Activated CD8-positive, alpha-beta memory T cell treated with anti-CD3 and anti-CD28 coated beads, Interleukin-2, amount 50 U/mL, for 1 hour (primary cell): ENCODE measurements around the gene ARHGAP28.

Source experiments
- DNase-seq: peaks from one replicate; pipeline ENCODE4 v3.0.0-alpha.2; 2020; ENCODE audit errors: extremely low read depth

The ARHGAP28 gene, protein sequence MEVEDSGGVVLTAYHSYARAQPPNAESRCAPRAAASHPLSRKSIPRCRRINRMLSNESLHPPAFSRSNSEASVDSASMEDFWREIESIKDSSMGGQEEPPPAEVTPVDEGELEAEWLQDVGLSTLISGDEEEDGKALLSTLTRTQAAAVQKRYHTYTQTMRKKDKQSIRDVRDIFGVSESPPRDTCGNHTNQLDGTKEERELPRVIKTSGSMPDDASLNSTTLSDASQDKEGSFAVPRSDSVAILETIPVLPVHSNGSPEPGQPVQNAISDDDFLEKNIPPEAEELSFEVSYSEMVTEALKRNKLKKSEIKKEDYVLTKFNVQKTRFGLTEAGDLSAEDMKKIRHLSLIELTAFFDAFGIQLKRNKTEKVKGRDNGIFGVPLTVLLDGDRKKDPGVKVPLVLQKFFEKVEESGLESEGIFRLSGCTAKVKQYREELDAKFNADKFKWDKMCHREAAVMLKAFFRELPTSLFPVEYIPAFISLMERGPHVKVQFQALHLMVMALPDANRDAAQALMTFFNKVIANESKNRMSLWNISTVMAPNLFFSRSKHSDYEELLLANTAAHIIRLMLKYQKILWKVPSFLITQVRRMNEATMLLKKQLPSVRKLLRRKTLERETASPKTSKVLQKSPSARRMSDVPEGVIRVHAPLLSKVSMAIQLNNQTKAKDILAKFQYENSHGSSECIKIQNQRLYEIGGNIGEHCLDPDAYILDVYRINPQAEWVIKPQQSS

GRCh38 chr18:6729247-6730091 lies at the start of gene ARHGAP28:
ARHGAP28 (plus strand) TSS chr18:6729716; CDS start chr18:6729822, 106 bp downstream.
- DNase-seq, result no peak

DNA sequence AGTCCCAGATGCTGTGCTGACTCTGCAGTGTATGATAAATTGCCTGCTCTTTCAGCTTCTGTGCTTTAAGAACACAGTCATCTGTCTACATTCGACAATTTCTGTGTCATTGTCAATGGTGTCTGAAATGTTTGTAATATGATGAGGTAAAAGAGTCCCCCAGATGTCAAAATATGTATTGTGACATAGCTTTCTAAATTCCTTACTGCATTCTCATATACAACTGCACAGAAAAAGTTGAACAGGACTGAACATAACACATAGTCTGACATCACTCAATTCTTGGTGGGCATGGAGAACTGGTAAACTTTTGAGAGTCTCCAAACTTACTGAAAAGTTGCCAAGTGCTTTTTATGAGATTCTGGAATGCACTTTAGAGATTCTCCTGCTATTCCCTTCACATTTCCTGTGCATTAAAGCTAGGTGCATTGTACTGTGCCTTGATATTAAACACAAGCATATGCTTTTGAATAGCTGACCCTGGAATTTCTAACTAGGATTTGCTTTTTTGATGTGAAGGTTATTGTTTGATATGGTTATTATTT lies 48.1 kb upstream of the ARHGAP28 start:
- DNase-seq, result no peak

DNA sequence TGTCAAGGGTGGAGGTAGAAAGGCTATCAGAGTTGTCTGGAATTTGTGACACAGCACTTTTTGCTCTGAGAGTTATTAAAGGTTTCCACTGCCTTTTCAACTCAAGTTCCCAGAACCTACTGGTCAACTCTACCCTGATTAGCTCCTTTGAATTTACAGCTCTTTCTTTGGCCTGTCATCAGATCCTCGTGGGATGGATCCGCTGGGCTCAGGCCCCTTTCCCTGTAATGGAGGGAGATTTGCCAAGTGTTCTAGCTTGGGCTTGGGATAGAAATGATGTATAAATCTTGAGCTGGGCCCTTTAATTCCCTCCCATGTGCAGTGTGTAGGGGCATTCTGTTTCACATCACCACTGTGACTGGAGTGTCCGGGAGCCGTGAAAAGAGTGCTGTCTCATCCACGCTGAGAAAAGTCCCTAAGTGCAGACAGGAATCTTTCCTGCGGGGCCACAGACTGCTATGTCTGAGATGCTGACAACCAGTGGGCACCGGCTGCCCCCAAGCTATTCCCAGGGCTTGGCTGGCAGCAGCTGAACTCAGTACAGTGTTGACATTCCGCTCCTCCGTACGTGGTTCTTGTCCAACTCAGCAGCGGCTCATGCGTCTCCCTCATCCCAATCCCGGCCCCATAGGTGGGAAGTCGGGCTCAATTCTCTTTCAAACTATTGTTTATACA lies 46.9 kb upstream of the ARHGAP28 start:
- DNase-seq, result no peak

GRCh38 chr18:6683112-6683876 lies 46.2 kb upstream of the ARHGAP28 start:
- no peak for DNase-seq

DNA sequence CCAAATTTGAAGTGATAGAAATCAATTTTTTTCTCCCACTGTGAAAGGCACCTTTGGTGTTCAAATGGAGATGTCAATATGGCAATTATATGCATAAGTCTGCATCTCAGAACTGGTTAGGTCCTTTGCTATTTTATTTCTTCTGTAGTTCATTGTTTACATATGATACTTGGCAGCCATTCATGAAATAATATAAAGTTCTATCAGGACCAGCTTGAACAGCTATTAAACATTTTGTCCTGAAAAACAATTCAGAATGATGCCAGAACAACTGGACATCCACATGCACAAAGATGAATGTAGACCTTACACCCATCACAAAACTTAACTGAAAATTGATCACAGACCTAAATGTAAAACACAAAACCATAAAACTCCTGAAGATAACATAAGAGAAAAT lies 41.8 kb upstream of the ARHGAP28 start:
- no peak for DNase-seq

DNA sequence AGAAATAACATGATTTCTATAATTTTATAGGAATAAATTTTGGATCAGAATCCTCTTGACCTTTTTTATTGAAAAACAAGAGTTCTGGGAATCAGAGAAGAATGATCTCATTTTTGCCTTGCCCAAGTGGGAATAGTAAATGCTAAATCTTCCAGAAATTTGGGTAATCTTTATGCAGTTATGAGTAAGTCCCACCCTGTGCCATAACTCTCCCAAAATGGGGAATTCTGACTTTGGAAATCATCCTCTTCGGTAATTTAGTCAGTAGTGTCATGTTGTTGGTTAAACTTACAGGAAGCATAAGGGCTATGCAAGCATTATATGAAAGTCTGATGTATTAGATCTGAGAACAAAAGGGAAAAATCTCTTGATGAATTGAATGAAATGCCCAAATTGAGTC lies 20.6 kb upstream of the ARHGAP28 start:
- DNase-seq, result no peak

DNA sequence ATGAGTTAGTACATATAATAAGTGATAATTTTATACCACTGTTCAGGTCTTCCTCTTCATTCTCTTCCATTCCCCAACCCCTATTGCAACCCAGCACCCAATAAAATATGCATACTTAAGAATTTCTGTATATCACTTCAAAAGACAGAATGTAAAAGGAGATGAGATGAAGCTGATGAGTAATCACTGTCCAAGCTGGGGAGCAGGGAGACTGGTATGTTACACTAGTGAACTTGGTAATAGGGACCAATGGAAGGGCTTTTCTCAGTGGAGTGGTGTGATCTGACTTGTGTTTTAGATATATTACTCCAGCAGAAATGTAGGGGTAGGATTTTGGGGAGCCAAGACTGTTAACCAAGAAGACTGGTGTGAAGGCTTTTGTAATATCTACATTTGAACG lies 18.0 kb upstream of the ARHGAP28 start:
- no peak for DNase-seq

GRCh38 chr18:6712401-6712800 lies 17.1 kb upstream of the ARHGAP28 start:
- DNase-seq, result no peak

DNA sequence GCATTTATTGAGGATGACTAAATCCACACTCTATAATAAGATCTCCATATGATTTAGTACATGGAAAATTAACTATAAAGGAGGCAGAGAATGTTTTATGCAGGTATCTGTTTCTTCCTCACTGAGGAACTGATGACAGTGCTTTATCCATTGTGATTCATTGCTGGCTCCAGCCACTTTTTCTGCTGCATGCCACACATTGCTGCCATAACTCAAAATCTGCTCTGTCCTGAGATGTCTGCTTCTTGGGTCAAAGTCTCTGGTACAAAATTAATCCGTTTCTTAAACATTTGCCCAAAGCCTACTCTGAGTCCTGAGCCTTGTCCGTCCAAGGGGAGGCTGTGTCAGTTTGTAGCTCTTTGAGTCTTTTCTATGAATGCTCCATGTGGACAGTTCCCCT lies 15.5 kb upstream of the ARHGAP28 start:
- DNase-seq, result no peak

GRCh38 chr18:6718267-6718666 lies 11.2 kb upstream of the ARHGAP28 start:
- no peak for DNase-seq

DNA sequence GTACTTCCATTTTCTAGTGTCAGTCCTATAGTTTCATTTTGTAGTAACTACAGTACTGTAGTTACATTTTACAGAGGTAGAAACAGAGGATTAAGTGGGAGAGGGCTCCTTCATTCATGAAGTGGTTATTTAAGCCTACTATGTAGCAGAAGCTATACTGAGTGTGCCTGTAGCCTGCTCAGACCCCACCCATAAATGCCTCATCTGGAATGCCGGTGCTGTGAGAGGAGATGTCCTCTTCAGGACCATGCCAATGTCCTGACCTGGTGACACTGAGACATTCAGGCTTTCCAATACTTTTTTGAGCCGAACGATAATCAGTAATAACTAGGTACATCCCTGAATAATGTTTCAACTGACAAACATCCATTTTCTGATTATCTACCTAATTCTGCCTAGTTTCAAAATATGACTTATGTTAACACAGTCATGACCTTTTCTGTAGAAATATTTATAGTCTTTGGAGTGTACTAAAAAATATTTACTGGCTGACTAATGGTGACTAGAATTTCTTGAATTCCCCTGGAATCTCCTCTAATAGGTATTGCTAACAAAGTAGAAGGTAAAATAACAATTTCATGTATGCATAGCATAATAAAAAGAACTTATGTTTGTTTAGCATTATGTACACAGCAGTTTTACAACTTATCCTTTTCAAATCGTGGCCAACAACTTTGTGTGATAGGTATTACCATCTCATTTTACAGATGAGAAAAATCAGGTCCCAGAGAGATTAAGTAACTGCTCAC lies 10.2 kb upstream of the ARHGAP28 start:
- no peak for DNase-seq

DNA sequence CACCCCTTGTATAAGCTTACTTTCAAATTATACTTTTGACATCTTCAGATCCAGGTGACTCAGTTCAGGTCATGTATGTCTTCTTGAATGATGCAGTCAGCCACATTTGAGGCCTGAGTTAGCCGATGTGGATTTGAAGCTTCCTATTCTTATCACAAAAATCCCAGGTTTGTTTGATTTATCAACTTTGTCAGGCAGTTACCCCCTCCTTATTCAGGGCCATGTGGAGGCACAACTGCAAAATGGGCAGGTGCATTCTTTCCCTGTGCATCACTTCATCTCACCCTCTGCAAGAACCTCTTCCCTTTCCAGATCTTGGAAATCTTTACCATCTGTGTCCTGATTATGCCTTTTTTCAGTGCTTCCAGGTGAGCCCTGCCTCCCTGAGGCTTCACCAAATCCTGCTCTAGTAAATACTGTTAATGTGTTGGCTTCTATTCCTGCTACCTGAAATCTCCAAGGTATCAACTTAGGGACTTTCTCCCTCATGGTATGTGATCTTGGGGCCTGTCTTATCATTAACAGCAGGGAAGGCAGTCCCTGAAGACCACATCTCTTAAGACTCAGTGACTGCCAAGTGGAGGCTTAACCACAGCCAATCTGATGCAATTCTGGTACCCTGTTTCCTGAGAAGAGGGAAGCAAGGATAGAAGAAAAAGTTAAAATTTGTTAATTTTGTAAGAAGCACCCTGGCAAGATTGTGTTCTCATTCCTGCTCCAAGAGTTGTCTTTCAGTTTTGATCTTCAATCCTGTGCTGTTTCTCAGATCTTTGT lies 9.4 kb upstream of the ARHGAP28 start:
- no peak for DNase-seq

GRCh38 chr18:6721755-6722154 lies 7.8 kb upstream of the ARHGAP28 start:
- DNase-seq, result no peak

GRCh38 chr18:6722690-6723089 lies 6.8 kb upstream of the ARHGAP28 start:
- DNase-seq, result no peak

DNA sequence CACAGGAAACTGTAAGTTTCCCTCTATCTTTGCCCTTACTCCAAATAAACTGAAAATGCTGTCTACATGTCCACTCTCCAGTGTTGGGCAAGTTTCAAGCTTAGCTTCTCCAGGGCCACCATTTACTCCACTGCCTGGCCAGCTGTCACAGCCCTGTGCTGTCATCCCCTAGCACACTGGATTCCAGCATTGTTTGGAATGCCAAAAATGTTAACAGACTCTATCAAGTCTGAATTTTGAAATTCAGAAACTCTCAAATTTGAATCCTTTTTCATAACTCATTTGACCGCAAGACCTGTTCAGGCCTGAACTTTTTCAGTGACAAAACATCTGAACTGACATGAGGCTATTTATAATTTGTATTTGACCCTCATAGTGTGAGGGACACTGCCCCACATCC lies 5.2 kb upstream of the ARHGAP28 start:
- no peak for DNase-seq

DNA sequence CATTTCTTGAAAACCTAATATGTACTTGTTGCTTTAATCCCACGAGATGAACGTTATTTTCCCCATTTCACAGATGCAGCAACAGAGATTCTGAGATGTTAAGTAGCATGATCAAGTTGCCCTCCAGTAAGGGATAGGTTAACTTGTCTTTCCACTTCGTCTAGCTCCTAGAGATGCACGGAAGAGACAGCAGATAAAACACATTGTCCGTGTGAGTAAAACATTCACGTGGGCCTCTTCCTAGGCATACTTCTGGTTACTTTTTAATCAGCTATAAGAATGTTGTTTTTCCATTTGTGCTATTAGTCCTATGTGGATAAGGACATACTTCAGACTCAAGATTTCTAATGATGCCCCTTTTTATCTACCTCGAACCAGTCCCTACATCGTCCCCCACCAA lies 1.2 kb upstream of the ARHGAP28 start:
- no peak for DNase-seq

- DNase-seq, result no peak
Observed at GRCh38 chr18:6728809-6729246, 688 bp upstream of the ARHGAP28 start.

DNA sequence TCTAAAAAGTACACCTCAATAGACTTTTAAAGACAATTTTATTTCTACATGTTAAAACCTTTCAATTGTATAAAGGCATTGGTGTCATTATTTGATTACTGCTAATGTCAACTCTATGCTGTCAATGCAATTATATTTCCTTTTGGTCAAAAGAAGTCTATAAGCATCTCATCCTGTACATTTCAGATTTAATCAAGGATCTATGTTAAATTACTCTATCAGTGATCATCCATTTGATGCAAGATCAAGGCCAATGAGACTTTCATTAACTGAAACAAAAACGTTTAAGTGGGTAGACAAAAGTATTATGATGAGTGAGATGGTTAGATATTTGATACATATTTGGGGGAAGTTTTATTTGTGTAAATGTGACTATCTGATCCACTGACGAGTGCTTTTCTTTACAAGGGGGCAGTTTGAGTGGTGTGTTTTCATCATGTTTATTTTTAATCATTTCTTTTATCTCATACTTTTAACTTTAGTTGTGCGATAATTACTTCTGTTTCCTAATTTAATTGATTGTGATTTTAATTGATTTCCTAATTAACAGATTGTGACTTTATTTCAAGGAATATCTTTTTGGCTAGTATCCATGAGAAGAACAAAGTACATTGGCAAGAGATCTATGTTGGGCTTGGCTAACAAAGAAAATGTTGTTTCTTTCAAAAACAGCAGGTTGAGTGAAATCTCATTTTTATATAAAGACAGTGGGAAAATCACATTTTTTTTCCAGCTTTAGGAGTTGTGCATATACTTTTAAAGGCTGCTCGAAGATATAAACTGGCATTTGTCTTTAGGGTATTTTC lies 1.1 kb downstream of the ARHGAP28 start:
- DNase-seq, result no peak
